BE2C (cell line): ENCODE data around the gene JAZF1.

Experiments
- DNase-seq: peaks from one replicate; pipeline ENCODE4 v3.0.0-alpha.2; 2020
- H3K27me3 ChIP-seq: fragments of 250-450 bp; sonication (Bioruptor Pico); 2 replicates; pipeline ENCODE4 v1.5.1; 2020; ENCODE audit warnings: mild to moderate bottlenecking
- H3K36me3 ChIP-seq: fragments of 250-450 bp; sonication (Bioruptor Pico); 2 replicates; pipeline ENCODE4 v1.5.1; 2020; ENCODE audit warnings: mild to moderate bottlenecking
- H3K4me1 ChIP-seq: fragments of 250-450 bp; sonication (Bioruptor Pico); 2 replicates; pipeline ENCODE4 v1.5.1; 2020
- H3K4me3 ChIP-seq: 2 replicates; pipeline ENCODE4 v1.5.1; 2011; ENCODE audit warnings: low read depth, low read length
- H3K9me3 ChIP-seq: fragments of 250-450 bp; sonication (Bioruptor Pico); 2 replicates; pipeline ENCODE4 v1.5.1; 2020
- CTCF ChIP-seq: IDR thresholded peaks from 2 replicates; pipeline ENCODE4 v1.5.1; 2012; ENCODE audit warnings: mild to moderate bottlenecking, low read depth, low read length

JAZF1 gene

GRCh38 chr7:28152594-28152993 lies 28.0 kb downstream of the JAZF1 start:
- TF ChIP-seq CTCF, result no peak
- no peaks in the 10 kb centered on the region for H3K27me3 ChIP-seq
- H3K9me3 ChIP-seq, result no peaks in the 10 kb centered on the region
- peaks cover 17% of the 10 kb centered on the region for H3K4me1 ChIP-seq
- H3K36me3 ChIP-seq, result no peaks in the 10 kb centered on the region
- DNase-seq, result no peak
- H3K4me3 ChIP-seq, result no peak overlapping the region

- no peaks in the 10 kb centered on the region for H3K9me3 ChIP-seq
- TF ChIP-seq CTCF, result no peak
- H3K36me3 ChIP-seq, result no peaks in the 10 kb centered on the region
- no peak overlapping the region for H3K4me3 ChIP-seq
- H3K27me3 ChIP-seq, result no peaks in the 10 kb centered on the region
- DNase-seq, result no peak
- H3K4me1 ChIP-seq, result peaks cover 17% of the 10 kb centered on the region
Measured at GRCh38 chr7:28151965-28152364, 28.6 kb downstream of the JAZF1 start.

- no peaks in the 10 kb centered on the region for H3K9me3 ChIP-seq
- H3K4me1 ChIP-seq, result peaks cover 15% of the 10 kb centered on the region
- peaks cover 3% of the 10 kb centered on the region; the same call in 1 of the 2 replicates for H3K36me3 ChIP-seq
- no peak for DNase-seq
- H3K4me3 ChIP-seq, result no peak overlapping the region
- no peak for TF ChIP-seq CTCF
- no peaks in the 10 kb centered on the region for H3K27me3 ChIP-seq
Measured at GRCh38 chr7:28149291-28150101, 31.1 kb downstream of the JAZF1 start.

GRCh38 chr7:28145931-28146330 lies 34.7 kb downstream of the JAZF1 start:
- Histone ChIP-seq H3K36me3 (peaks cover 3% of the 10 kb centered on the region; the same call in 1 of the 2 replicates), H3K4me1 (peaks cover 34% of the 10 kb centered on the region), H3K27me3 (no peaks in the 10 kb centered on the region), H3K9me3 (no peaks in the 10 kb centered on the region), H3K4me3 (no peak overlapping the region)
- no peak for TF ChIP-seq CTCF
- DNase-seq, result no peak

GRCh38 chr7:28145090-28145626 lies 35.4 kb downstream of the JAZF1 start:
- TF ChIP-seq CTCF, result no peak
- H3K9me3 ChIP-seq, result no peaks in the 10 kb centered on the region
- peak overlapping the region; percentile 14; the same call in 1 of the 2 replicates for H3K4me3 ChIP-seq
- H3K36me3 ChIP-seq, result peaks cover 3% of the 10 kb centered on the region; the same call in 1 of the 2 replicates
- no peaks in the 10 kb centered on the region for H3K27me3 ChIP-seq
- DNase-seq, result no peak
- H3K4me1 ChIP-seq, result peaks cover 36% of the 10 kb centered on the region

GRCh38 chr7:28144266-28144665 lies 36.3 kb downstream of the JAZF1 start:
- DNase-seq, result peak; percentile 93
- Histone ChIP-seq H3K4me3 (peak overlapping the region; percentile 32), H3K36me3 (peaks cover 3% of the 10 kb centered on the region; the same call in 1 of the 2 replicates), H3K4me1 (peaks cover 32% of the 10 kb centered on the region), H3K27me3 (no peaks in the 10 kb centered on the region), H3K9me3 (no peaks in the 10 kb centered on the region)
- peak; percentile 72 for TF ChIP-seq CTCF
